GM18909 (cell line): Measurements from ENCODE around the gene AP2A1.

ENCODE experiments used
- ATAC-seq: cut with Tn5 transposase; IDR thresholded peaks from one replicate; pipeline ENCODE4 v1.9.1; 2021; ENCODE audit warnings: mild to moderate bottlenecking; ENCODE audit not compliant: unreplicated experiment, poor library complexity

Gene AP2A1

DNA sequence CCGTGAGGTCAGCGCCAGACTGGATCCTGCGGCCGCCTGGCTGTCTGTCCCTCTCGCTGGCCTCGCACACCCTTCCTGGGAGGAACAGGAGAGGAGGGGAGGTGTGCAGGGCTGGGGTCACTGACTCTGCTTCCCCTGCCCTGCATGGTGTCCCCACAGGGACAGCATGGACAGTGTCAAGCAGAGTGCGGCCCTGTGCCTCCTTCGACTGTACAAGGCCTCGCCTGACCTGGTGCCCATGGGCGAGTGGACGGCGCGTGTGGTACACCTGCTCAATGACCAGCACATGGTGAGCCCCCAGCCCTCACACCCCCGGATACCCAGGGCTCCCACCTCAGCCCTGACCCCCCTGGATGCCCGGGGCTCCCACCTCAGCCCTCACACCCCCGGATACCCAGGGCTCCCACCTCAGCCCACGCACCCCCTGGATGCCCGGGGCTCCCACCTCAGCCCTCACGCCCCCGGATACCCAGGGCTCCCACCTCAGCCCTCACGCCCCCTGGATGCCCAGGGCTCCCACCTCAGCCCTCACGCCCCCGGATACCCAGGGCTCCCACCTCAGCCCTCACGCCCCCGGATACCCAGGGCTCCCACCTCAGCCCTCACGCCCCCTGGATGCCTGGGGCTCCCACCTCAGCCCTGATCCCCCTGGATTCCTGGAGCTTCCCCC lies 25.1 kb downstream of the AP2A1 start:
- no peak for ATAC-seq

GRCh38 chr19:49792829-49793560 lies 26.2 kb downstream of the AP2A1 start:
- ATAC-seq: no peak

DNA sequence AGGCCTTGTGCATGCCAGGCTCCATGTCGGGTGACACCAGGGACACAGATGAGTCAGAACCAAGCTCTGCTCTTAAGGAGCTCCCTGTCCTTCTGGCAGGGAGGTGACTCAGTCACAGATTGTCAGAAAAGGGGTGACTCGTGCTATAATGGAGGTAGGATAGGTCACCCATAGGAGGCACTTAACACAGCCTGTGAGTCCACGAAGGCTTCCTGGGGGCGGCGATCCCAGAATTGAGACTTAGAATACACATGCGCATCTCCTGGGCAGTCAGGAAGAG lies 26.7 kb downstream of the AP2A1 start:
- ATAC-seq: no peak

DNA sequence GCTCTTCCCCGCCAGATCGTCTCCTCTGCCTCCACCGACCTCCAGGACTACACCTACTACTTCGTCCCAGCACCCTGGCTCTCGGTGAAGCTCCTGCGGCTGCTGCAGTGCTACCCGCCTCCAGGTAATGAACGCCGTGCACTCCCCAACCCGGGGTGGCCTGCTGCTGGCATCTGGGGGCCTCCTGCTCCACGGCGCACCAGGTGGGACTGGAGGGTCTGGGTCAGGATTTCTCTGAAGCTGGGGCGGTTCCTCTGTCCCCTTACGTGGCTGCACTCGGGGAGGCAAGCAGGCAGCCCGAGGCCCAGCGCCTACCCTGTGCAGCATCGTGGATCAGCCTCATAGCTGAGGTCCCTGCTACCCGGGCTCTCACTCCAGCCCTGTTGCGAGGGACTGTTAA lies 28.8 kb downstream of the AP2A1 start:
- no peak for ATAC-seq

DNA sequence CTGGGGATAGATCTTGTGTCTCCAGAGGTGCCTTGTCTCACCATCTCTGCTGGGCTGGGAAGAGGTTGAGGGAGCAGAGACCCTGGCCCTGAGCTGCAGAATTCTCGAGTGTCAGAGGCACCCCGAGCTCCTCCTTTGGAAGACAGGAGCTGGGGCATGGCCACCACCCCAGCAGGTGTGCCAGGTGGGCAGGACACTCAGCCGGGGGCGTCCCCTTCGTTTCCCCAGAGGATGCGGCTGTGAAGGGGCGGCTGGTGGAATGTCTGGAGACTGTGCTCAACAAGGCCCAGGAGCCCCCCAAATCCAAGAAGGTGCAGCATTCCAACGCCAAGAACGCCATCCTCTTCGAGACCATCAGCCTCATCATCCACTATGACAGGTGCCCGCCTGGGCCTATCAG lies 31.8 kb downstream of the AP2A1 start:
- no peak for ATAC-seq

DNA sequence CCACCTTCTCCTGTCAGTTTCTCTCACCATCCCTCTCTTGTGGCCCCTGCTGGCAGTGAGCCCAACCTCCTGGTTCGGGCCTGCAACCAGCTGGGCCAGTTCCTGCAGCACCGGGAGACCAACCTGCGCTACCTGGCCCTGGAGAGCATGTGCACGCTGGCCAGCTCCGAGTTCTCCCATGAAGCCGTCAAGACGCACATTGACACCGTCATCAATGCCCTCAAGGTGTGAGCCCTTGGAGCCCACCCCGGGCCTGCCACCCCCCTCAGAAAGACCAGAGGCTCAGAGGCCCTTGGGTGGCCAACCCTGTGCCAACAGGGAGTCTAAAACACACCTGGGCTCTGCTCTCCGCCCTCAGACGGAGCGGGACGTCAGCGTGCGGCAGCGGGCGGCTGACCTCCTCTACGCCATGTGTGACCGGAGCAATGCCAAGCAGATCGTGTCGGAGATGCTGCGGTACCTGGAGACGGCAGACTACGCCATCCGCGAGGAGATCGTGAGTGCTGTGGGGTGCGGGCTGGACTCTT lies 32.5 kb downstream of the AP2A1 start:
- ATAC-seq: no peak

GRCh38 chr19:49799798-49800376 lies 33.1 kb downstream of the AP2A1 start:
- no peak for ATAC-seq

DNA sequence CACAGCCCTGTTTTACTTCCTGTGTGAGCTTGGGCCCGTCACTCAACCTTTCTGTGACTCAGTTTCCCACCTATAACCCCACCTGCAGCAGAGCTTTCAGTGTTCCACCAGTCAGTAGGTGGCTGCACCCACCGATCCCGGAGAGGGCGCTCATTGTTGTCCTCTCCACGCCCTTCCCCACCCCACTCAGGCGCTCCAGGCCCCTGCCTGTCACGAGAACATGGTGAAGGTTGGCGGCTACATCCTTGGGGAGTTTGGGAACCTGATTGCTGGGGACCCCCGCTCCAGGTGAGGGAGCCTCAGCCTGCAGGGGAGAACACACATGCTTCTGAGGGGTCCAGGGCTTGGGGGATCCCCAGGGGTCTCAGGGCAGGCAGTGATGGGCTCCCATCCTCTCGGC lies 34.0 kb downstream of the AP2A1 start:
- no peak for ATAC-seq

GRCh38 chr19:49801401-49801888 lies 34.6 kb downstream of the AP2A1 start:
- ATAC-seq: no peak

DNA sequence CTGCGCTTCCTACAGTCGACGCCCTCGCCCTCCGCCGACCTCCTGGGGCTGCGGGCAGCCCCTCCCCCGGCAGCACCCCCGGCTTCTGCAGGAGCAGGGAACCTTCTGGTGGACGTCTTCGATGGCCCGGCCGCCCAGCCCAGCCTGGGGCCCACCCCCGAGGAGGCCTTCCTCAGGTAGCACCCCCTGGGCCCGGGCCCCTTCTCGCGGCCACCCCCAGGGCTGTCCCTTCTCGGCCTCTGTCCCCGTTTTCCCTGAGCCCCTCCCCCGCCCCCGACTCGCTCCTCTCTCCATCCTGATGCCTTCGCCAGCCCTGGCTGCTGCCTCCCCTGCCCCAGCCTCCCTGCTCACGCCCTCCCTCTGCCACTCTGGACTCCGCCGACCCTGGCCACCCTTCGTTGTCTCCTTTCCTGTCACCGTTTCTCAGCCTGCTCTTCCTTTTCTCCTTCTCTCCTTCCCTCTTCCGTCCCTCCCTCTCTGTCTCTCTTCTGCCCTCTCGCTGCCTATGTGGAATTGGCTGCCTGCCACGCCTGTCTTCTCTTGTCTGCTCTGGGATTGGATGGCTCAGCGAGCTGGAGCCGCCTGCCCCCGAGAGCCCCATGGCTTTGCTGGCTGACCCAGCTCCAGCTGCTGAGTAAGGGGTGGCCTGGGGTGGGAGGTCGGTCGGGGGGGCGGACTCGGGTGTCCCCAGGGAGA lies 35.3 kb downstream of the AP2A1 start:
- ATAC-seq: no peak

DNA sequence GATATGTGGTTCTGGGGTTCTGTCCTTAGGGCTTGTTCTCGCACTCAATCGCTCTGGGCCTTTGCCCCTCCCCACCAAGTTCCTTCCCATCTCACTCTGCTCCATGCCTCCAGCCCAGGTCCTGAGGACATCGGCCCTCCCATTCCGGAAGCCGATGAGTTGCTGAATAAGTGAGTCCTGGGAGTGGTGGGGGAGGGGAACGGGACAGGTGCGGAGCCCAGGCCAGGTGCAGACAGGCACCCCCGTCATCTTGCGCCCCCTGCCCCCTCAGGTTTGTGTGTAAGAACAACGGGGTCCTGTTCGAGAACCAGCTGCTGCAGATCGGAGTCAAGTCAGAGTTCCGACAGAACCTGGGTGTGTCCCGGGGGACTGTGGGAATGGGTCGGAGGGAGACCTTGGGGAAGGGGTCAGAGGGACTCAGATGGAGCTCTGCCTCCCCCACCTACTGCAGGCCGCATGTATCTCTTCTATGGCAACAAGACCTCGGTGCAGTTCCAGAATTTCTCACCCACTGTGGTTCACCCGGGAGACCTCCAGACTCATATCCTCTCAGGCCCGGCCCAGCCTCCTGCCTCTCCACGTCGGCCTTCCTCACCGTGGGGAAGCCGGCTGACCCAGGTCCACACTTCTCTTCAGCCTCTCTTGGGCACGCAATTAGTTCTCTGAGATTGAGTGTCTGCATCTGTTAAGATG lies 36.2 kb downstream of the AP2A1 start:
- ATAC-seq: no peak

DNA sequence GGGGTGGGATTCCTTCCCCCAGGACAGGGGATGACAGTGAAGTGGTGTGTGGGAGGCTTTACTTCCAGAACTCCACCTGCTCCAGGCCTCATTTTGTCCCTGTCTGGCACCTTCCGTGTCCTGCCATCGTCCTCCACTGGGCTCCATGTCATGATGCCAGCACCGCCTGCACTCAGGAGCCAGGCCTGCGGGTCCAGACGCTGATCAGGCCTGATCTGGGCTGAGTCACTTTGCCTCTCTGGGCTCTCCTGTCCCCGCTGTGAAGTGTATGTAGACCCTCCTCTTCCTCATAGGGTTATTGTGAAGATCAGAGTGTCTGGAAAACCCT lies 36.7 kb downstream of the AP2A1 start:
- ATAC-seq: no peak

GRCh38 chr19:49805822-49806619 lies 39.2 kb downstream of the AP2A1 start:
- ATAC-seq: no peak

DNA sequence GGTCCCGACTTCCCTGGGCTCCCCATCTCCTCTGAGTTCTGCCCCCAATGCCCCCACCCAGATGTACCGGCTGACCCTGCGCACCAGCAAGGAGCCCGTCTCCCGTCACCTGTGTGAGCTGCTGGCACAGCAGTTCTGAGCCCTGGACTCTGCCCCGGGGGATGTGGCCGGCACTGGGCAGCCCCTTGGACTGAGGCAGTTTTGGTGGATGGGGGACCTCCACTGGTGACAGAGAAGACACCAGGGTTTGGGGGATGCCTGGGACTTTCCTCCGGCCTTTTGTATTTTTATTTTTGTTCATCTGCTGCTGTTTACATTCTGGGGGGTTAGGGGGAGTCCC lies 39.8 kb downstream of the AP2A1 start:
- no peak for ATAC-seq

- no peak for ATAC-seq
Measured at GRCh38 chr19:49807058-49807903, 40.5 kb downstream of the AP2A1 start.

DNA sequence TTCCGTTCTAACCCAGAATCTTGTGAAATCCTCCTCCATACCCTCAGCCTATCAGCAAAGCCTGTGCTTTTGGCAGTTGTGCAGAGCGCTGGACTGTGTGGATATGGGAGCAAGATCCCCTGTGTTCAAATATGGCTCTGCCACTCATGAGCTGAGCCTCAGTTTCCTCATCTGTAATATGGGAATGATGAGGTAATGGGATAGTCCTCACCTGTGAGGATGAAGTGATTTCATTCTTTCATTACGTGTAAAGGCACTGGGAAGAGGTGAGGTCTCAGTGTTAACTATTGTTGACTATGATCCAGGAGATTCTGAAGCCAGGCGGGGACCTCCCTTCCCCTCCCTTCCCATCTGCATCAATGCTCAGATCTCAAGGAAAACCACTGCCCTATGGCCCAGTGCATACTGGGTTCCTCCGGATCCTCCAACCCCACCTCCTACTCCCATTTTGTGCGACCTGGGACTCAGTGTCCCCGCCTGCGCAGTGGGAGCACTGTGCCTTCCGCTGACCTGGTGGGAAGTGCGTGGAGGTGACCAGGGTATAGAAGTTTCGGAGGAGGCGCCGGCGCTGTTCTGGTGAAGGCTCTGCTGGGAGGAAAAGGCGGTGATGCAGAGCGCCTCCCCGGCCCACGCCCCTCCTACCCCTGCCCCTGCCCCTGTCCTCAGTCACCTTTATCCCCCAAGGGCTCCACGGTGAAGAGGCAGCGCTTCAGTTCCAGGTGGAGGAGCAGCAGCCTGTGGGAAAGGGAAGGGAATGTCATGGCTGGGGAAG lies 41.3 kb downstream of the AP2A1 start:
- no peak for ATAC-seq

DNA sequence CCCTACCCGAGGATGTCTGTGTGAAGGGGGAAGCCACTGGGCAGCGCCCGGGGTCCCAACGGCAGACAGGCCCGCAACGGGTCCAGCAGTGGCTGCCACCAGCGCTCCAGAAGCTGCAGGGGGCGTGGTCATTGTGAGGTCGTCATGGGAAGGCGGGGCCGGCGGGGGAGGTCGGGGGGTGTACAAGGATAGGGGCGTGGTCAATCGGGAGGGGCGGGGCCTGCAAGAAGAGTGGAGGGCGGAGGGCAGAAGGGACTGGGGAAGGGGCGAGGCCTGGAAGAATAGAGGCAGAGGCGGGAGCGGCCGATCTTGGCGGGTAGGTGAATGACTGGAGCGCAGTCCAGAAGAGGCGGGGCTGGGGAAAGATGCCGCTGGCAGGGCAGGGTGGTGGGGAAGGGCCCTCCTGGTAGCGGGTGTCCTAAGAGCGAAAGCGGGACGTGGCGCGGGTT lies 41.9 kb downstream of the AP2A1 start:
- ATAC-seq: no peak
